Sigmoid colon (tissue), 3 donors: ENCODE measurements around the gene FAM135A.
"Not testable (repeated sequence)": the region's sequence is repeated elsewhere in the genome, so short reads cannot be mapped to it uniquely, and the experiment has no call there.

Experiments used
- CTCF ChIP-seq, 4 experiments: fragments of 450-650 bp in 3 of 4; fragments of 200-600 bp in 1 of 4; IDR thresholded peaks; one replicate each; pipeline ENCODE4 v1.5.1; 2016 to 2019; ENCODE audit warnings: antibody characterized with exemption in 4 of 4, mild to moderate bottlenecking in 3 of 4, moderate library complexity in 2 of 4
- POLR2A ChIP-seq, 2 donors: fragments of 450-650 bp; IDR thresholded peaks; one replicate each; pipeline ENCODE4 v1.6.1; 2016; ENCODE audit warnings: antibody characterized with exemption in 2 of 2, mild to moderate bottlenecking in 2 of 2, moderate library complexity in 2 of 2

GRCh38 chr6:70495790-70496189 lies 82.5 kb downstream of the FAM135A start:
- TF ChIP-seq POLR2A, CTCF (IDR thresholded peaks at IDR 0.05): not testable (repeated sequence)
